Lower leg skin (tissue), 3 donors: Measurements from ENCODE around the gene KDM5C.
"Not testable (repeated sequence)": the region's sequence is repeated elsewhere in the genome, so short reads cannot be mapped to it uniquely, and the experiment has no call there.

Source experiments
- POLR2A ChIP-seq, 2 donors: fragments of 450-650 bp; IDR thresholded peaks; one replicate each; pipeline ENCODE4 v1.6.1; 2016 to 2017; ENCODE audit warnings: antibody characterized with exemption in 2 of 2, mild to moderate bottlenecking in 1 of 2, moderate library complexity in 1 of 2
- TF ChIP-seq, protein P1 (sequence below), 3 donors: fragments of 450-650 bp; IDR thresholded peaks; one replicate each; pipeline ENCODE4 v1.5.1; 2016; ENCODE audit warnings: antibody characterized with exemption in 3 of 3, mild to moderate bottlenecking in 3 of 3, moderate library complexity in 2 of 3

DNA sequence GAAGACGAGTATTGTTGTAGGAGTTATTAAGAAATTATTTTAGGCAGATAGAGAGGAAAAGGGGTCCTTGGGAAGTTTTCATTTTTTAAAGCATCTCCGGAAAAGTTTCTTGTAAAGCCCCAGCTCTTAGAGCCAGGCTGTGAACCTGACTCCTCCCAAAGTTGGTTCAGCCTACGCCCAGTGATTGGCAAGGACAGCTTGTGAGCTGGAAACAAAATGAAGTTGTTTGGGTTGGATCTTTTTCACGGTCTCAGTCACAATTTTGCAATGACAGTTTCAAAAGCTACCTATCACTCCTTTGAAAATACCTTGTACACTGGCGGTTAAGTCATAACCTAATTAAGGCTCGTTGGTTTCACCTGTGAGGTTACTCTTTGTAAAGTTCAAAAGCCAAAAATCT, 60.4 kb downstream of the KDM5C start:
- TF ChIP-seq POLR2A (IDR thresholded peaks at IDR 0.05), result not testable (repeated sequence)
- TF ChIP-seq, protein P1, sequence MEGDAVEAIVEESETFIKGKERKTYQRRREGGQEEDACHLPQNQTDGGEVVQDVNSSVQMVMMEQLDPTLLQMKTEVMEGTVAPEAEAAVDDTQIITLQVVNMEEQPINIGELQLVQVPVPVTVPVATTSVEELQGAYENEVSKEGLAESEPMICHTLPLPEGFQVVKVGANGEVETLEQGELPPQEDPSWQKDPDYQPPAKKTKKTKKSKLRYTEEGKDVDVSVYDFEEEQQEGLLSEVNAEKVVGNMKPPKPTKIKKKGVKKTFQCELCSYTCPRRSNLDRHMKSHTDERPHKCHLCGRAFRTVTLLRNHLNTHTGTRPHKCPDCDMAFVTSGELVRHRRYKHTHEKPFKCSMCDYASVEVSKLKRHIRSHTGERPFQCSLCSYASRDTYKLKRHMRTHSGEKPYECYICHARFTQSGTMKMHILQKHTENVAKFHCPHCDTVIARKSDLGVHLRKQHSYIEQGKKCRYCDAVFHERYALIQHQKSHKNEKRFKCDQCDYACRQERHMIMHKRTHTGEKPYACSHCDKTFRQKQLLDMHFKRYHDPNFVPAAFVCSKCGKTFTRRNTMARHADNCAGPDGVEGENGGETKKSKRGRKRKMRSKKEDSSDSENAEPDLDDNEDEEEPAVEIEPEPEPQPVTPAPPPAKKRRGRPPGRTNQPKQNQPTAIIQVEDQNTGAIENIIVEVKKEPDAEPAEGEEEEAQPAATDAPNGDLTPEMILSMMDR (IDR thresholded peaks at IDR 0.05), result not testable (repeated sequence)
